Activated naive CD8-positive, alpha-beta T cell treated with anti-CD3 and anti-CD28 coated beads, Interleukin-2, amount 50 U/mL, for 16 hours (primary cell): ENCODE data around the gene MUC6.
"Not testable (repeated sequence)": the region's sequence is repeated elsewhere in the genome, so short reads cannot be mapped to it uniquely, and the experiment has no call there.

Source experiments
- DNase-seq: peaks from one replicate; pipeline ENCODE4 v3.0.0-alpha.2; 2020; ENCODE audit warnings: low read depth, low spot score

Gene MUC6

DNA sequence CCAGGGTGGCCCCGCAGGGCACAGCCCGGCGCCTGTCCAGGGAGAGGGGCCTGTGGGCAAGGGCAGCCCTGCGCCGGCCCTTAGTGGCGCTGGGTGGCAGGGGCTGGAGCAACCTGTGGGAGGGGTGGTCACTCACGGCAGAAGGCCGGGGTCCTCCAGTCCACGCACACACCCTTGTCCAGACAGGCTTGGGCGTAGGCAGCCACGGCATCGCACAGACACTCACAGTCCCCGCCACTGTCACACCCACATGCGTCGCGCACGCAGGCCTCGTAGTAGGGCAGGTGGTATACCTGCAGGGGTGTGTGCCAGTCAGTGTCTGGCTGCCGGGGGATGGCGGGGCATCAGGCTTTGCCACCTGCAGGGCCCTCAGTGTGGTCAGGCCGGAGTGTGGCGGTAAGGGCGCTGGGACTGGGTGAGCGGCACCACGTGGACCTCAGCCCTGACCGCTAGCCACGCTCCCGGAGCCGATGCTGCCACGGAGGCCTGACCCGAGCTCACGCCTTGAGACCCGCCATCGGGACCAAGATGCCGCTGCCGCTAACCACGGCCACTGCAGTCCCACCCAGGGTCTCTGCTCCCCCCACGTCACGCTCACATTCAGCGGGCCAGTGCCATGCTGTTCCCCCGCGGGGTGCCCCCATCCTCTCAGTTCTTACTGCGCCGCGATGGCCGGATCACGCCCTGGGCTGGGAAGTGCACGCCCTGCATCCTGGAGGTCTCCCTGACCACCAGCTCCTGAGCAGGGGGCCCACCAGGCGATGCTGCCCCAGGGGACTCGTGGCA lies 12.5 kb downstream of the MUC6 start:
- DNase-seq = no peak

DNA sequence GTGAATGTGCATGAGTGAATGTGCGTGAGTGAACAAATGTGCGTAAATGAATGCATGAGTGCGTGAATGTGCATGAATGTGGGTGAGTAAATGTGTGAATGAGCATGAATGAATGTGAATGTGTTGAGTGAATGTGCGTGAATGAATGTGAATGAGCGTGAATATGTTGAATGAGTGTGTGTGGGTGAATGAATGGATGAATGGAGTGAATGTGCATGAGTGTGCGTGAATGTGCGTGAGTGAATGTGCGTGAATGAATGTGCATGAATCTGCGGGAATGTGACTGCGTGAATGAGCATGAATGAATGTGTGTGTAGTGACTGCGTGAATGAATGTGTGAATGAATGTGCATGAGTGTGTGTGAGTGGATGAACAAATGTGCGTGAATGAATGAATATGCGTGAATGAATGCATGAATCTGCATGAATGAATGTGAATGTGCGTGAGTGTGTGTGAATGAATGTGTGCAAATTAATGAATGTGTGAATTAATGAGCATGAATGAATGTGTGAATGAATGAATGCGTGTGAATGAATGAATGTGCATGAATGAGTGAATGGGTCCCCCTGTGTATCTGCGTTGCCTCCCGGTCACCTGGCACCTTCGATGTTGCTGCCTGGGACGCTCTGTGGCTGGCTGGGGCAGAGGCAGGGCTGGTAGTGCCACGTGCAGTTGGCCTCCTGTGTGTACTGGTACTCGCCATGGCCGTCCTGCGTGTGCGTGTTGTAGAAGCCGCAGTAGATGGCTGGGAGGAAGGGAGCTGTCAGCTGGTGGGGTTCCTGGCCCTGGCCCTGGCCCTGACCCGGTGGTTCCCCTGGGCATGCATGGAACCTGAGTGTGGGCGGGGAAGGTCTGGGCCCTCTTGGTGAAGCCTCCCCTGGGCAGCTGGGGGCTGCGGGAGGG lies 13.4 kb downstream of the MUC6 start:
- DNase-seq = no peak

DNA sequence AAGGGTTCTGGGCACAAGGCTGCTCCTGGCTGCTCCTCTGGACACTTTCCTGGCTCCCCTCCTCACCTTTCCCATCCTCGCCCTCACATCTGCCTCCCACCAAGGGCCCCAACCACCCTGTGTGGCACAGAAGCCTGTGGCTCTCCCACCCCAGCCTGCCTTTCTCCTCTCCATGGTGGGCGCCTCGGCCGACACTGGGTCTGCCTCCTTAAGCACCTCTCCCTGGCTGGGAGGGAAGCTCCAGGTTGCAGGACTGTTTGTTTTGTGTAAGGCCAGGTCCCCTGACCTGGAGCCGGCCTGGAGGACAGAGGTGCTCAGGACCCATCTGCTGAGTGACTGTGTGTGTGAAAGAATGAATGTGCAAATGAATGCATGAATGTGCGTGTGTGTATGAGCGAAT lies 14.1 kb downstream of the MUC6 start:
- no peak for DNase-seq

DNA sequence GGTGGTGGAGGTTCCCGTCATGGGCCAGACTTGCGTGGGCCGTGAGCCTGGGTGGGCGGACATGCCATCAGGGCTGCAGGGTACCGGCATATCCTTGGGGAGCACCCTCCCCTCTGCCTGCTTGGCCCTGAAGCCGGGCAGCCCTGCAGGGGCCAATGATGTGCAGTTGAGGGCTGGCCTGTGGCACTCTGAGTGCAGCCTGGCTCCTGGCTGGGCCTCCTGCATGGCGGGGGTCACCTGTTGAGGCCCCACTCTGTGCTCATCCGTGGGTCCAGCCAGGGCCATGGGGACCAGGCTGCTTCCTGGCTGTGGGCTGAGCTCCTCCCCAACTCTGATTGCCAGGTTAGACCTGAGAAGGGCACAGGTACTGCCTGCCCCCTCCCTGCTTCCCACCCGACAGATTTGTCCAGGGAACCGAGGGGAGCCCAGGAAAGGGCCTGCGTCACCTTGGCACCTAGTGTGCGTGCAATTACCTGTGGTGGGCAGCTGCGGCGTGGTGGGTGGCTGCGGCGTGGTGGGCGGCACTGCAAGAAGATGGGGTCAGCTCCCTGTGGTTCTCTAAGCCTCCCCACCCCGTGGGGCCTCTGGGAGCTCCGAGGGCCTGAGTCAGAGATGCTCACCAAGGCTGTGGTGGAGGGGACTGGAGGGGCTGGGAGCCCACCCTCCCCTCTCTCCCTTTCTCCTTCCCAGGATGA lies 16.2 kb downstream of the MUC6 start:
- no peak for DNase-seq

DNA sequence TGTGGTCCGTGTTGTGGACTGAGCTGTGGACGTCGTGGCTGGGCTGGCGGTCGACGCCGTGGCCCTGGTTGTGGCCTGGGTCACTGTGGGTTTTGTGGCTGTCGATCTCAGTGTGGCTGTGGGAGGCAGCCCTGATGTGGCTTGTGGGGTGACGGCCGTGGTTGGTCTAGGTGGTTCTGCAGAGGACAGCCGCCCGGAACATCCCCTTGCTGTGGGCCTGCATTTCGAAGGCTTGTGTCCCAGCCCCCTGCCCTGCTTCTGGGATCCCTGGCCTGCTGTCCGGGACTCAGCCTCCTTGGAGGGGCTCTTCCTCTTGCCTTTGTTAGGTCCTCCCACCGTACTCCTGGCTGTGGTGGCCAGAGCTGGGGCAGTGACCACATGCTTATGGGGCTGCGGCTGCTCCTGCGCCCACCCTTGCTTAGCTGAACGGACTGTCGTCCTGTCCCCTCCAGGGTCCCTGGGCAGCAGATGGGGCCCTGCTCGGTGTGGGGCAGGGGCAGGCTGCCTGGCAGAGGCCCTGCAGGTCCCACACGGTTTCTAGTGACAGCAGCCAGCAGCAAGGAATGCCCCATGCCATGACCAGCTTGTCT lies 17.1 kb downstream of the MUC6 start:
- no peak for DNase-seq

DNA sequence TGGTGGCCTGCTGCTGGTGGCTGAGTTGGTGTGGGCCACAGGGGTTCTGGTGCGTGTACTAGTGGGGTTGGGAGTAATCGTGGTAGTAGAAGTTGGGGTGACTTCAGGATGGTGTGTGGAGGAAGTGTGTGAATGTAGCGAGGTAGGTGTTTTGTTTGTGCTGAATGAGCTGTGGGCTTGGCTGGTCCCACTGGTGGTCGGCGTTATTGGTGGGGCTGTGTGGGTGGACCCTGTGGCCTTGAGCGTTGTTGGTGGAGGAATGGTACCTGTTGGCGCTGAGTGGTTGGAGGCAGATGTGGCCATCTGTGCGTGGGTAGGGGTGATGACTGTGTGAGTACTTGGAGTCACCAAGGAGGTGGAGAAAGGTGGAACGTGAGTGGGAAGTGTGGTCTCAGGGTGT lies 18.4 kb downstream of the MUC6 start:
- DNase-seq = no peak

DNA sequence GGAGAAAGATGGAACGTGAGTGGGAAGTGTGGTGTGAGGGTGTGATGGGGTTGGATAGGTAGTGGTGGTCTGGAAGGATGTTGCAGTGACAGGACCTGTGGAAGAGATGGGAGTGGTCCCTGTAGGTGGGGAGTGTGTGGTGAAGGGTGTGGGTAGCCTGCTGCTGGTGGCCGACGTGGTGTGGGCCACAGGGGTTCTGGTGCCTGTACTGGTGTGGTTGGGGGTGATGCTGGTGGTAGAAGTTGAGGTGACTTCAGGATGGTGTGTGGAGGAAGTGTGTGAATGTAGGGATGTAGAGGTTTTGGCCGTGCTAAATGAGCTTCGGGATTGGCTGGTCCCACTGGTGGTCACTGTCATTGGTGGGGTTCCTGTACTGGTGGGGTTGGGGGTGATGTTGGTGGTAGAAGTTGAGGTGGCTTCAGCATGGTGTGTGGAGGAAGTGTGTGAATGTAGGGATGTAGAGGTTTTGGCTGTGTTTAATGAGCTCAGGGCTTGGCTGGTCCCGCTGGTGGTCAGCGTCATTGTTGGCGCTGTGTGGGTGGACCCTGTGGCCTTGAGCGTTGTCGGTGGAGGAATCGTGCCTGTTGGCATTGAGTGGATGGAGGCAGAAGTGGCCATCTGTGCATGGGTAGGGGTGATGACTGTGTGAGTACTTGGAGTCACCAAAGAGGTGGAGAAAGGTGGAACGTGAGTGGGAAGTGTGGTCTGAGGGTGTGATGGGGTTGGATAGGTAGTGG lies 19.1 kb downstream of the MUC6 start:
- no peak for DNase-seq

DNA sequence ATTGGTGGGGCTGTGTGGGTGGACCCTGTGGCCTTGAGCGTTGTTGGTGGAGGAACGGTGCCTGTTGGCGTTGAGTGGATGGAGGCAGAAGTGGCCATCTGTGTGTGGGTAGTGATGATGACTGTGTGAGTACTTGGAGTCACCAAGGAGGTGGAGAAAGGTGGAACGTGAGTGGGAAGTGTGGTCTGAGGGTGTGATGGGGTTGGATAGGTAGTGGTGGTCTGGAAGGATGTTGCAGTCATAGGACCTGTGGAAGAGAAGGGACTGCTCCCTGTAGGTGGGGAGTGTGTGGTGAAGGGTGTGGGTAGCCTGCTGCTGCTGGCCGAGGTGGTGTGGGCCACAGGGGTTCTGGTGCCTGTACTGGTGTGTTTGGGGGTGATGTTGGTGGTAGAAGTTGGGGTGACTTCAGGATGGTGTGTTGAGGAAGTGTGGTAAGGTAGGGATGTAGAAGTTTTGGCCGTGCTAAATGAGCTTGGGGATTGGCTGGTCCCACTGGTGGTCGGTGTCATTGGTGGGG lies 19.9 kb downstream of the MUC6 start:
- DNase-seq = not testable (repeated sequence)

DNA sequence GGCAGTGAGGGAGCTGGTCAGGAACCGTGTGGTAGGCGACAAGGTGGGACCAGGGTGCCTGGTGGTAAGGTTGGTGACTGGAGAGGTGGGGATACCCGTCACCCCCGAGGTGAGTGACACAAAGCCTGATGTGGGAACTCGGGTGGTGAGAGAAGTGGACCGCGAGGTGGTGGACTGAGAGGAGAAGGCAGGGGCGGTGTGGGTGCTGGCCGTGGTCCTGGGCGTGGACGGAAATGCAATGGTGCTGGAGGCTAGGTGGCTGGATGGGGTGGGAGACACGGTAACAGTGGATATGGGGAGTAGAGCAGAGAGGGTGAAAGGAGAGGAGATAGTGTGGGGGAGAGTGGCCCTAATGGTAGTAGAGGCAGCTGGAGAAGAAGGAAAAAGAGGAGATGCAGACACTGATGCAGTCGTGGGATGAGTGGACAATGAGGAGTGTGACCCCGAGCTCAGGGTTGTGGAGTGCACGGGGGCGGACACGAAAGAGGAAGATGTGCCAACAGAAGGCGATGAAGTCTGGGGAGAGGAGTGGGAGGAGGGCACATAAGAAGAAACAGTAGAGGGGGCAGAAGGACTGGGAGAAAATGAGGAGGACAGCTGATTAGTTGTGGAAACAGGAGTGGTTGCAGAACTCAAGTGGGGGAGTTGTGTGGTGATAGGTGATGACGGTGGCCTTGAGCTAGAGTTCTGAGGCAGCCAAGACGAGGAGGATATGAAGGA lies 20.5 kb downstream of the MUC6 start:
- DNase-seq = no peak

DNA sequence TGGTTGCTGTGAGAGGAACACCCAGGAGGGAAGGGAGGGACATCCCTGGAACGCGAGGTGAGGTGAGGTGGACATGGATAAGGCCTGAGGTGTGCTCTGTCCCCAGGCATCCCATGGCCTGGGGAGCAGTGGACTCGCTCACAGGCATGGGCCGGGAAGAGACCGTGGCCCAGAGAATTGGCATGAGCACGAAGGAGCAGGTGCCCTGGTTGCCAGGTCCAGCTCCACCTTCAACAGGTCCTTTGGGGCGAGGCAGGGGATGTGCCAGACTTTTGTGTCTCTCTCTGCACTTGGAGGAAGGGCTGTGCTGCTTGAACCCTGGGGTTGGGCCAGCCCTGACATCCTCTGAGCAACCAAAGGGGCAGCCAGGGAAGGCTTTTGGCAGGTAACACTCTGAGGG lies 21.5 kb downstream of the MUC6 start:
- DNase-seq = no peak

DNA sequence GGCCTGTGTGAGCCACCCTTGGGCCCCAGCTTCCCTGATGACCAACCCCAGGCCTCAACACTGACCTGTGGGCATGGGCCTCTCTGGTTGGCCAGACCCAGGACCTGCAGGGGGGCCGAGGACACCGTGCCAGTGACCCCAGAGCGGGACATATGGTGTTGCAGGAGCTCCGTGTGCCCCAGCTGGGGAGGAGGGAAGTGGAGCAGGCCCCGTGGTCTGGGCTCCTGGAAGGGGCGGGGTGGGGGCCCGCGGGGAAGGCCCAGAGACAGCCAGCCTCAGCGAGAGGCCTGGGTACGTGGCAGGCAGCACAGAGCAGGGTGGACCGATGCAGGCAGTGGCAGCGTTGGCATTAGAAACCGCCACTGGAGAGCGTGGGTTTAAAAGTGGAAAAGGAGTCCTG lies 22.2 kb downstream of the MUC6 start:
- no peak for DNase-seq

DNA sequence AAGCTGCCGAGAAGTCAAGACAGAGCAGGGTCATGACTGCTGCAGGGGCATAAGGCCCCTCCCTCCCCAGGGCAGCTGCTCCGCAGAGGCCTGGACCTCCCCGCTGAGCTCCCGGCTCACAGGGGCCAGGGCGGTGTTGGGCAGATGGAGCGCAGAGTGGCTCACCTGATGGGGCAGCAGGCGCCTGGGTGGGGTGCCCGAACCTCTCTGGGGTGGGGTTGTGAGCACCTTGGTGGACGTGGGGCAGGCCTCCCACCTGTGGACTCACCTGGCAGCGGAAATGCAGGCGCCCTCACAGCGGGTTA lies 22.9 kb downstream of the MUC6 start:
- DNase-seq = no peak

DNA sequence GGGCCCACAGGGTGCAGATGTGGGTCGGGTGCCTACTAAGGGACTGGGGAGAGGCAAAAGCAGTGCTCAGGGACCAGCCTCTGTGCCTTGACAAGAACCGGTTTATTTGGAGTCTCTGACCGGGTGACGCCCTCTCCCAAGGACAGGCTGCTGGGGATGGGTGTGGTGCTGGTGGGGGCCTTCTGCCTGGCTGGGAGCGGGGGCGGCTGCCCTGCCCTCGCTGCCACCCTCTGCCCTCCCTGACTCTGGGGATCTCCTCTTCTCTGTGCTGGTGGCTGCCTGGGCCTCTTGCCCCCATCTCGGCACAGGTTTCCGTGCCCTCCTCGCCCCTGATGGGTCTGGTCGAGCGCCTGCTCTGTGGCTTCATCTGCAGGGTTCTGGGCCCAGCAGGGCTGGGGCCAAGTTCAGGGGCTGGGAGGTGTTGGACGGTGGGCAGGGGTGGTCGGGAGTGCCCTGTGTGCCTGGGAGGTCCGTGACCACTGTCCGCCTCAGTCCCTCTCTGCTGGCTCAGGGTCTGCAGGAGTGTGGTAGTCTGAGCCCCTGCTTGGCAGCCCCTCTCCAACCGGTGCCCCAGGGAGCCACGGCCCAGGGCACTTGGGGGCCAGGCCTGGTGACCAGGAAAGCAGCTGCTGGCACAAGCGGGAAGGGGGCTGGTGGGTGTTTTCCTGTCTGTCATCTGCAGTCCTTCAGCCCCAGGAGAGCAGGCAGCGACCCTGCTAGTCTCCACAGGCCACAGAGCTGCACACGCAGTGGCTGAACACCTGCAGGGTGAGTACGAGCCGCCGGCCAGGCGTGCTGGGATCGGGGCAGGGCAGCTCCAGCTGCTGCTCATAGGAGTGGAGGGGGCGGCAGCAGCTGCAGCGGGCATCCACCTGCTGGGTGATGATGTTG lies 23.5 kb downstream of the MUC6 start:
- DNase-seq = no peak

DNA sequence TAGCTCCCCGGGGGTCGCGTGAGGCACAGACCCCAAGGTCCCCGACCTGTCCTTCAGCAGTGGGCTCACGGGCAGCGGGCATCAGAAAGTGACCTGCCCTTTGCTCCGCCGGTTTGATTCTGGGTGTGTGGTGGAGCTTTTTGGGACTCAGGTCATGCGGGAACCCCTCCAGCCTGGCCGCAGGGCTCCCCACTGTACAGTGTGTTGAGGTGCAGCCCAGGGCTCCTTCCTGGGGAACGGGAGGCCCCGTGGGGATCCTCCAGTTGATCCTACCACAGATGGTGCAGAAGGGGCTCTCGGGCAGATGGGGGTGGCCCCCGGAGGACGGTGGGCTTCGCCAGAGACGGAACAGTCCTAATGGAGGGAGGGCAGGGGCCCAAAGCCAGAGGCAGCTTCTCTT lies 24.2 kb downstream of the MUC6 start:
- no peak for DNase-seq

DNA sequence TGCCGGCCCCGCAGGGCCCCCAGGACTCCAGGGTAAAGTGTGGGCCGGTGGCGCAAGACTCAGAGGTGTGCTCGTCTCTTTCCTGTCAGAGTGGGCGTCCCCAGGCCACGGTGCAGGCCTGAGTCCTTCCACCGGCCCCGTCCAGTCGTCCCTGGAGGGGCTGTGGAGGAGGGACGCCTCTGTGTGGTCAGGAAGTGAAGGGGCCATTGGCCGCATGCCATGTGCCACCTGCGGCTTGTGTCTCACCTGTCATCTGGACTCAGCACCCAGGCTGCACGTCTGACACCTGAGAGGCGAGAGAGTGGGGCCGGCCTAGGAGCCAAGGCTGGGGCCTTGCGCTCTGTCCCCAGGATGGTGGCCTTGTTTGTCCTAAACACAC lies 25.2 kb downstream of the MUC6 start:
- no peak for DNase-seq

DNA sequence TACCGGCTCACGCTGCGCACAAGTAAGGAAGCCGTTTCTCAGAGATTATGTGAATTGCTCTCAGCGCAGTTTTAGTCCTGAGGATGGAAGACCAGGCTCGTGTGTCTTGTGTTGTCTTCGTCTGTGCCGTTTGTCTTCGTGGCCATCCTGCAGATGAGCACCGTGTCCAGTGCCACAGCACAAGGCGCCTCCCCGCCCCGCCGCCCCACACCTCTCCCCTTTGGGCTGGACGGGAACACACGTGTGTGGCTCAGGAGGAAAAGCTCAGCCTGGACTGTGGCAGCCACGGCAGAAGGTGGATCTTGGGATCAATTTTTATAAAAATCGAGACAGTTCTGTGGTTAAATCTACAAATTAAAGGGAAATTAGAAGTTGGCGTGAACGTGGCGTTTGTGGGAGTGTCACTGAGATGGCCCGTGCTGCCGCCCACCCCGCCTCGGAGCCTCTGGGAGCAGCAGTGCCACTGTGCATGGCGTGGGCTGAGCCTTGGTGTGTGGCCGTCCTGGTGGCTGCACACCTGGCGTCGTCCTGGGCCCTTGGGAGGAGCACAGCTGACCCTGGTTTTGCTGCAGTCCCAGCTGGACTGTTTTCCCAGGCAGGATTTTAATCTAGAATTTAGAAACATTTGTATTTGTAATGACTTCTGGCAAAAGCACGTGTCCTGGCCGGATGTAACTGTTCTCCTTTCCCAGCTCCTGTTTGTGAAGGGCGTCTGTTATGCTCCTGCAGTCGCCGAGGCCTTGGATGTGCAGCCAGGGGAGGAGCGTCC lies 25.8 kb downstream of the MUC6 start:
- DNase-seq = no peak

DNA sequence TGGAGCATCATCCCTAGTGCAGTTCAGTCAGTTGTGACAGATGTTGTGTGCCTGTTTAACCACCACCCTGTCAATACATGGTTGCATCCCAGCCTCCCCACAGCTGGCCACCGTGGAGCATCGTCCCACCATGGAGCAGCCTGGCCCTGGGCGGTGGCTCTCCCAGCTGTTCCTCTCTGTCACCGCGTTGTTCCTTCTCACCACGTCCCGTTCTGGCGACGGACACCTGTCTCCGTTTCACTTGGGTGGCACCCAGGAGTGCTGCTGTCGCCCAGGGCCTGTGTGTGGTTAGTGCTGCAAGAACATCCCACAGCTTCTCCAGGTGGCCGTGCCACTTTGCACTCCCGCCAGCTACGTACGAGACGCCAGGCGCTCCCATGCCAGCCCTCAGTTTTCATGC lies 26.5 kb downstream of the MUC6 start:
- DNase-seq = no peak

DNA sequence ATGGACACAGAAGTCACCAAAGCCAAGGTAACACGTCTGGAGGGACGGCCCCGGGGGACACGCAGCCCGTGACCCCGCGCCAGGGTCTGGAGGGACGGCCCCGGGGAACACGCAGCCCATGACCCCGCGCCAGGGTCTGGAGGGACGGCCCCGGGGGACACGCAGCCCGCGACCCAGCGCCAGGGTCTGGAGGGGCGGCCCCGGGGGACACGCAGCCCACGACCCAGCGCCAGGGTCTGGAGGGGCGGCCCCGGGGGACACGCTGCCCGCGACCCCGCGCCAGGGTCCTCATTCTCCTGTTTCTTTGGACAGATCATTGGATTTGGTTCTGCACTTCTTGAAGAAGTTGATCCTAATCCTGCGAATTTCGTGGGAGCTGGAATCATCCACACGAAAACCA lies 27.1 kb downstream of the MUC6 start:
- DNase-seq = no peak

DNA sequence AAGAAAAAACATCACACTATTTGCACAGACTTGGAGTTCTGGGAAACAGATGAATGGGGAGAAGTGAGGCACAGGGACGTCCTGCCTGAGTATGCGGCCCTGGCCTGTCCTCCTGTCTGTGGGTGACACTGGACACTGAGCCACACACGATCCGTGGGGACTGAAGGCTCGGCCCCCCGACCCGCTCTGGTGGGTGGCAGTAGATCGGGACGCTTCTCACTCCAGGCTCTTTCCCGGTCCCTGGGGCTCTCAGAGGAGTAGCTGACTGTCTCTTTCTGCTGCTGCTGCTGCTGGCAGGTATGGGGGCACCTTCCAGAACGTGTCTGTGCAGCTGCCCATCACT lies 27.7 kb downstream of the MUC6 start:
- no peak for DNase-seq
